ENCODE results near the gene CTBS. TPM values are rescaled to one million over a fixed set of nuclear protein-coding genes. Genes with fewer than 3 reads are reported as not detected.

CTBS gene
- total and polyA plus RNA-seq, 2 experiments from 2014 or later, result 4.3 to 5.1 TPM

- no peaks in the 10 kb centered on the region; the same call in 1 of the 2 replicates for H3K36me3 ChIP-seq (ENCODE audit: insufficient read depth)
- H3K4me3 ChIP-seq, result no peak overlapping the region
- H3K4me1 ChIP-seq (ENCODE audit: insufficient read depth), result no peaks in the 10 kb centered on the region
- DNase-seq (ENCODE audit: low spot score) (peak; percentile 19), ATAC-seq (peak; percentile 48)
- peaks cover 21% of the 10 kb centered on the region for H3K36me3 Mint-ChIP-seq (ENCODE audit: low read depth)
- H4K20me1 ChIP-seq (replicated peaks; ENCODE audit: insufficient read depth), result no peaks in the 10 kb centered on the region
- peaks cover 5% of the 10 kb centered on the region for H3K27me3 Mint-ChIP-seq (ENCODE audit: insufficient read depth, low read depth, poor library complexity)
- H2AFZ ChIP-seq, result 0 out of 2 replicates have a peak overlapping the region, but pooled peaks have one; percentile 33
- no peak overlapping the region for H3K4me2 ChIP-seq
- TF ChIP-seq ETS1 (IDR thresholded peaks at IDR 0.05) (no peak), STAT1 (IDR thresholded peaks at IDR 0.05; ENCODE audit: unreplicated experiment) (no peak), POLR2AphosphoS5 (IDR thresholded peaks at IDR 0.05; ENCODE audit: low read depth) (no peak), CTCF (conservative IDR thresholded peaks at IDR 0.05; ENCODE audit: low read depth in 2 of 2) (no peak), REST (IDR thresholded peaks at IDR 0.05; ENCODE audit: unreplicated experiment) (no peak), EZH2phosphoT487 (IDR thresholded peaks at IDR 0.05; ENCODE audit: unreplicated experiment) (no peak), ZNF114 (CRISPR knock-in tag; IDR thresholded peaks at IDR 0.05) (no peak), JUNB (IDR thresholded peaks at IDR 0.05; ENCODE audit: unreplicated experiment) (no peak), ZNF462 (CRISPR knock-in tag; IDR thresholded peaks at IDR 0.05) (no peak), EZH2 (IDR thresholded peaks at IDR 0.05; ENCODE audit: low read depth, unreplicated experiment) (no peak), CREB1 (CRISPR knock-in tag; IDR thresholded peaks at IDR 0.05; ENCODE audit: low read depth) (no peak)
- H3K27me3 ChIP-seq (ENCODE audit: insufficient read depth), result no peaks in the 10 kb centered on the region
- peaks cover 36% of the 10 kb centered on the region for H3K9me3 Mint-ChIP-seq
- no peaks in the 10 kb centered on the region for H3K79me2 ChIP-seq (replicated peaks; ENCODE audit: insufficient read depth)
- H3K9me2 ChIP-seq (ENCODE audit: insufficient read depth), result no peaks in the 10 kb centered on the region
- H3K27ac ChIP-seq (ENCODE audit: low read depth), result no peak overlapping the region
- peaks cover 9% of the 10 kb centered on the region; the same call in 2 of the 3 replicates for H3K4me1 Mint-ChIP-seq
- H3K27ac Mint-ChIP-seq, result no peak overlapping the region
- no peak overlapping the region for H3K4me3 Mint-ChIP-seq
- H3F3A ChIP-seq (replicated peaks; ENCODE audit: low read depth), result no peaks in the 10 kb centered on the region
Observed at GRCh38 chr1:84611796-84612195, 37.6 kb upstream of the CTBS start.

All from GM23338 (cell line).